GM12878 (cell line): ENCODE measurements around the gene TMEM163. TPM values are rescaled to one million over a fixed set of nuclear protein-coding genes. Genes with fewer than 3 reads are reported as not detected.

Experiments used
- ATAC-seq: fragments of 200-7000 bp; cut with Tn5 transposase; 3 replicates; pipeline ENCODE4 v1.9.1; 2020; ENCODE audit warnings: mild to moderate bottlenecking, moderate library complexity
- BruUV-seq: library from RNA; stranded (reverse); fragments of 400-500 nt; replicated peaks from 2 replicates; lab custom pipeline; 2021; lab: Mats Ljungman, UMichigan
- CTCF ChIA-PET: fragments of 300-600 bp; sonication (Branson Sonifier 250); formaldehyde crosslinking; extraction: SDS; loops from one replicate; lab custom pipeline; 2021; ENCODE audit warnings: inconsistent platforms; lab: Yijun Ruan, JAX
- POLR2A ChIA-PET: fragments of 350-600 bp; formaldehyde crosslinking; extraction: SDS; loops from one replicate; lab custom pipeline; 2021; ENCODE audit warnings: inconsistent platforms; lab: Charles Lee
- RAD21 ChIA-PET: fragments of 300-600 bp; sonication (Branson Sonifier 250); formaldehyde crosslinking; loops from one replicate; lab custom pipeline; 2023; ENCODE audit warnings: antibody characterized with exemption; ENCODE audit not compliant: unreplicated experiment; lab: Charles Lee
- SMC1A ChIA-PET: fragments of 300-600 bp; sonication (Branson Sonifier 250); formaldehyde crosslinking; loops from one replicate; lab custom pipeline; 2023; ENCODE audit not compliant: unreplicated experiment, uncharacterized antibody; lab: Charles Lee
- DNase-seq: peaks from one replicate; pipeline ENCODE4 v3.0.0-alpha.2; 2011; ENCODE audit warnings: low read depth, low spot score
- FAIRE-seq: peaks from 3 replicates; lab custom pipeline; 2011; peaks lifted over from hg19 to GRCh38; lab: Jason Lieb, UNC
- H2AFZ ChIP-seq: 2 replicates; pipeline ENCODE4 v1.6.0; 2011; ENCODE audit warnings: low read depth, low read length, control low read depth; ENCODE audit not compliant: control insufficient read depth
- H3K27ac ChIP-seq: 2 replicates; pipeline ENCODE4 v1.5.1; 2011; ENCODE audit warnings: control low read depth; ENCODE audit not compliant: control insufficient read depth, insufficient read depth
- H3K27me3 ChIP-seq, 2 experiments: replicated peaks in 1 of 2; 2 replicates each; pipeline versions ENCODE4 v1.6.0 to v1.6.1; 2011; ENCODE audit warnings: low read length in 1 of 2; ENCODE audit not compliant: control insufficient read depth in 2 of 2, insufficient read depth in 2 of 2
- H3K36me3 ChIP-seq, 2 experiments: 2 replicates each; pipeline ENCODE4 v1.5.1; 2011; ENCODE audit warnings: low read length in 1 of 2; ENCODE audit not compliant: control insufficient read depth in 2 of 2, insufficient read depth in 2 of 2
- H3K4me1 ChIP-seq: 2 replicates; pipeline ENCODE4 v1.6.1; 2011; ENCODE audit warnings: mild to moderate bottlenecking, low read length, moderate library complexity, mixed read lengths; ENCODE audit not compliant: control insufficient read depth, insufficient read depth
- H3K4me2 ChIP-seq: 2 replicates; pipeline ENCODE4 v1.6.0; 2011; ENCODE audit warnings: control low read depth; ENCODE audit not compliant: control insufficient read depth, insufficient read depth
- H3K4me3 ChIP-seq: fragments of 200-600 bp; sonication (generic); 2 replicates; pipeline ENCODE4 v1.5.1; 2016
- H3K79me2 ChIP-seq: 2 replicates; pipeline ENCODE4 v1.6.0; 2011; ENCODE audit warnings: low read length; ENCODE audit not compliant: control insufficient read depth, insufficient read depth
- H3K9ac ChIP-seq: 2 replicates; pipeline ENCODE4 v1.8.0; 2011; ENCODE audit warnings: low read length, control low read depth, mixed read lengths; ENCODE audit not compliant: control insufficient read depth, insufficient read depth
- H3K9me3 ChIP-seq: replicated peaks from 3 replicates; pipeline ENCODE4 v1.5.1; 2011; ENCODE audit warnings: mild to moderate bottlenecking, low read length; ENCODE audit not compliant: control insufficient read depth, insufficient read depth
- H4K20me1 ChIP-seq: 2 replicates; pipeline ENCODE4 v1.6.0; 2011; ENCODE audit not compliant: control insufficient read depth, insufficient read depth
- ATF3 ChIP-seq: IDR thresholded peaks from 2 replicates; pipeline ENCODE4 v1.6.1; 2011; ENCODE audit warnings: low read depth, mild to moderate bottlenecking, low read length, moderate library complexity, borderline replicate concordance; ENCODE audit errors: extremely low read depth
- CEBPB ChIP-seq, 2 experiments: fragments of 150-350 bp in 1 of 2; IDR thresholded peaks; 2 replicates each; pipeline ENCODE4 v1.6.1; 2012 to 2014; ENCODE audit warnings: low read depth in 2 of 2, low read length in 2 of 2, borderline replicate concordance in 1 of 2, inconsistent platforms in 1 of 2
- CUX1 ChIP-seq: IDR thresholded peaks from 2 replicates; pipeline ENCODE4 v1.6.1; 2012; ENCODE audit warnings: improper control_type of control experiment, low read depth, low read length; ENCODE audit not compliant: insufficient replicate concordance
- EP300 ChIP-seq, 2 experiments: fragments of 150-350 bp in 1 of 2; IDR thresholded peaks; 2 replicates each; pipeline ENCODE4 v1.6.1; 2011 to 2012; ENCODE audit warnings: low read depth in 2 of 2, low read length in 2 of 2, borderline replicate concordance in 1 of 2, improper control_type of control experiment in 1 of 2, inconsistent platforms in 1 of 2; ENCODE audit not compliant: control insufficient read depth in 1 of 2
- MEF2B ChIP-seq: fragments of 450-650 bp; IDR thresholded peaks from 2 replicates; pipeline ENCODE4 v1.6.1; 2018; ENCODE audit warnings: mild to moderate bottlenecking, moderate library complexity; ENCODE audit not compliant: partially characterized antibody, poor library complexity, severe bottlenecking
- PBX3 ChIP-seq: IDR thresholded peaks from 2 replicates; pipeline ENCODE4 v1.6.1; 2011; ENCODE audit warnings: mild to moderate bottlenecking, low read depth, low read length, moderate library complexity; ENCODE audit not compliant: insufficient replicate concordance
- SMAD1 ChIP-seq: fragments of 450-650 bp; IDR thresholded peaks from 2 replicates; pipeline ENCODE4 v1.6.1; 2018; ENCODE audit warnings: mild to moderate bottlenecking, low read depth; ENCODE audit not compliant: partially characterized antibody
- SMC3 ChIP-seq: IDR thresholded peaks from 2 replicates; pipeline ENCODE4 v1.6.1; 2011; ENCODE audit warnings: low read length, improper control_type of control experiment, borderline replicate concordance
- ZNF24 ChIP-seq: fragments of 450-650 bp; IDR thresholded peaks from 2 replicates; pipeline ENCODE4 v1.6.1; 2017; ENCODE audit warnings: antibody characterized with exemption, mild to moderate bottlenecking
- ZNF622 ChIP-seq: fragments of 450-650 bp; IDR thresholded peaks from 2 replicates; pipeline ENCODE4 v1.6.1; 2017; ENCODE audit warnings: mild to moderate bottlenecking, inconsistent platforms
- WGBS: methylation state at CpG from one replicate; pipeline ENCODE4 v1.1.6; 2016; ENCODE audit warnings: low lambda C conversion rate; ENCODE audit not compliant: insufficient replicate concordance, insufficient coverage; ENCODE audit errors: missing lambda C conversion rate; 5-methylcytosine and 5-hydroxymethylcytosine counted together
- in situ Hi-C: fragments of 300-500 bp; cut with MboI; formaldehyde crosslinking; loops from 9 replicates; pipeline ENCODE4 v1.14.3; 2018; ENCODE audit warnings: mixed read lengths
- intact Hi-C: fragments of 100-400 bp; cut with micrococcal nuclease; formaldehyde crosslinking; loops from one replicate; pipeline ENCODE4 v1.14.2; 2022; ENCODE audit not compliant: unreplicated experiment
- polyA plus RNA-seq, 11 experiments: library from polyadenylated mRNA; depleted of rRNA in 4 of 11; unstranded in 6 of 11; stranded (reverse) in 5 of 11; fragments of >200 nt; fragmentation: Nextera tagmentation in 4 of 11; fragmentation: Illumina TruSeq in 1 of 11; extraction: Ambion mirVana in 4 of 11; extraction: Trizol in 1 of 11; gene quantifications; 1 replicate in 1 of 11; 2 replicates in 10 of 11; pipeline versions ENCODE4 v1.2.1 to v1.2.3, GENCODE V29; 2011 to 2016; ENCODE audit warnings: inconsistent platforms in 2 of 11, missing spikeins in 2 of 11, low read depth in 1 of 11
- total RNA-seq, 4 experiments: library from RNA; depleted of rRNA in 3 of 4; stranded (reverse); fragments of >200 nt in 3 of 4; fragmentation: Illumina TruSeq in 1 of 4; extraction: Trizol in 1 of 4; gene quantifications; 2 replicates each; pipeline versions ENCODE4 v1.2.1 to v1.2.3, GENCODE V29; 2013 to 2021
- TF ChIP-seq, protein P1 (sequence below): fragments of 450-650 bp; formaldehyde crosslinking; IDR thresholded peaks from 2 replicates; pipeline ENCODE4 v1.4.0; 2022; ENCODE audit warnings: mild to moderate bottlenecking, moderate library complexity

TMEM163 gene
- total and polyA plus RNA-seq, 10 of the 15 experiments (the other 5 are each of a cell fraction or from before 2014, with no cell fraction given) = 0.05 to 0.11 (median 0.07) TPM; not detected in 4

DNA sequence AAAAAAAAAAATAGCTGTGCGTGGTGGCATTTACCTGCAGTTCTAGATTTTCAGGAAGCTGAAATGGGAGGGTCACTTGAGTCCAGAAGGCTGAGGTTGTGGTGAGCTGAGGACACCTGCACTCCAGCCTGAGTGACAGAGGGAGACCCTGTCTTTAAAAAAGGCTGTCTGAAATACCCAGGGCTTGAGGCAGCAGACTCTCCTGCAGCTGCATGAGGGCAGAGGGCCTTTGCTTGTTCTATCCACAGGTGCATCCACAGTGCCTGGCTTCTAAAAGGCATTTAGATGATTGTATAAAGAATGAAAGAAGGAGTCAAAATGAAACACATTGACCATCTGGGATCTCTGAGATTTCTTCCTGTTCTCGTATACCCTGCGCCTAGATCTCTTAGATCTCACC, 312.1 kb downstream of the TMEM163 start:
- H3K27ac ChIP-seq = no peak overlapping the region
- H2AFZ ChIP-seq = no peak overlapping the region
- ChIA-PET RAD21 (interaction anchor here (2.3 kb wide), 1 partner anchor 288 kb away, joined by 7 read pairs; no protein-coding TSS in a partner anchor), CTCF (interaction anchor here (0.9 to 1.2 kb wide), 3 partner anchors 9 to 289 kb away, joined by 3 to 6 read pairs (median 3); no protein-coding TSS in a partner anchor), POLR2A (no interaction called here), SMC1A (interaction anchor here (1.6 kb wide), 1 partner anchor 288 kb away, joined by 5 read pairs; no protein-coding TSS in a partner anchor)
- DNase-seq = no peak
- intact Hi-C loops (no loop called here), in situ Hi-C loops (no loop called here)
- no peaks in the 10 kb centered on the region for H4K20me1 ChIP-seq
- H3K27me3 ChIP-seq = no peaks in the 10 kb centered on the region
- H3K4me2 ChIP-seq = no peak overlapping the region
- H3K9me3 ChIP-seq = no peaks in the 10 kb centered on the region
- BruUV-seq = no TSS peak
- peaks cover 28% of the 10 kb centered on the region for H3K4me1 ChIP-seq
- WGBS = 41% methylated on average over 3 of the region's 3 CpGs
- peaks cover 10 to 25% of the 10 kb centered on the region in 2 experiments for H3K36me3 ChIP-seq
- H3K79me2 ChIP-seq = no peaks in the 10 kb centered on the region; the same call in 1 of the 2 replicates
- FAIRE-seq = no peak
- no peak overlapping the region for H3K4me3 ChIP-seq
- ATAC-seq = no peak
- H3K9ac ChIP-seq = no peak overlapping the region
- TF ChIP-seq SMAD1 = no peak
- TF ChIP-seq ATF3 = no peak
- TF ChIP-seq SMC3 = no peak
- TF ChIP-seq, protein P1, sequence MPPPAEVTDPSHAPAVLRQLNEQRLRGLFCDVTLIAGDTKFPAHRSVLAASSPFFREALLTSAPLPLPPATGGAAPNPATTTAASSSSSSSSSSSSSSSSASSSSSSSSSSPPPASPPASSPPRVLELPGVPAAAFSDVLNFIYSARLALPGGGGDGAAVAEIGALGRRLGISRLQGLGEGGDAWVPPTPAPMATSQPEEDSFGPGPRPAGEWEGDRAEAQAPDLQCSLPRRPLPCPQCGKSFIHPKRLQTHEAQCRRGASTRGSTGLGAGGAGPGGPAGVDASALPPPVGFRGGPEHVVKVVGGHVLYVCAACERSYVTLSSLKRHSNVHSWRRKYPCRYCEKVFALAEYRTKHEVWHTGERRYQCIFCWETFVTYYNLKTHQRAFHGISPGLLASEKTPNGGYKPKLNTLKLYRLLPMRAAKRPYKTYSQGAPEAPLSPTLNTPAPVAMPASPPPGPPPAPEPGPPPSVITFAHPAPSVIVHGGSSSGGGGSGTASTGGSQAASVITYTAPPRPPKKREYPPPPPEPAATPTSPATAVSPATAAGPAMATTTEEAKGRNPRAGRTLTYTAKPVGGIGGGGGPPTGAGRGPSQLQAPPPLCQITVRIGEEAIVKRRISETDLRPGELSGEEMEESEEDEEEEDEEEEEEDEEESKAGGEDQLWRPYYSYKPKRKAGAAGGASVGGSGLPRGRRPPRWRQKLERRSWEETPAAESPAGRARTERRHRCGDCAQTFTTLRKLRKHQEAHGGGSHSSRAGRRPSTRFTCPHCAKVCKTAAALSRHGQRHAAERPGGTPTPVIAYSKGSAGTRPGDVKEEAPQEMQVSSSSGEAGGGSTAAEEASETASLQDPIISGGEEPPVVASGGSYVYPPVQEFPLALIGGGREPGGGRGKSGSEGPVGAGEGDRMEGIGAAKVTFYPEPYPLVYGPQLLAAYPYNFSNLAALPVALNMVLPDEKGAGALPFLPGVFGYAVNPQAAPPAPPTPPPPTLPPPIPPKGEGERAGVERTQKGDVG (CRISPR knock-in tag) = no peak
- no peak for TF ChIP-seq CUX1
- TF ChIP-seq PBX3 = no peak
- no peak for TF ChIP-seq ZNF24
- no peak for TF ChIP-seq CEBPB (IDR thresholded peaks at IDR 0.05; ENCODE audit: borderline replicate concordance in 1 of 2, low read depth in 2 of 2, low read length in 2 of 2)
- TF ChIP-seq ZNF622 = no peak
- no peak for TF ChIP-seq MEF2B
- no peak for TF ChIP-seq EP300 (IDR thresholded peaks at IDR 0.05; ENCODE audit: borderline replicate concordance in 1 of 2, control insufficient read depth in 1 of 2, low read depth in 2 of 2, low read length in 2 of 2)
